ENCODE data around the gene SMOC2.
"Not testable (repeated sequence)": the region's sequence is repeated elsewhere in the genome, so short reads cannot be mapped to it uniquely, and the experiment has no call there.

SMOC2 gene

GRCh38 chr6:168609026-168609685, 168.2 kb downstream of the SMOC2 start:
- DNase-seq: no peak

GRCh38 chr6:168609914-168610490, 169.0 kb downstream of the SMOC2 start:
- no peak for DNase-seq

- not testable (repeated sequence) for DNase-seq
These were observed 170.0 kb downstream of the SMOC2 start for GRCh38 chr6:168610966-168611365.

- no peak for DNase-seq
These were observed 170.7 kb downstream of the SMOC2 start for GRCh38 chr6:168611691-168612090.

GRCh38 chr6:168612586-168612985, 171.6 kb downstream of the SMOC2 start:
- no peak for DNase-seq

- no peak for DNase-seq
These were observed 174.9 kb downstream of the SMOC2 start for GRCh38 chr6:168615837-168616236.

- no peak for DNase-seq
These were observed 176.1 kb downstream of the SMOC2 start for GRCh38 chr6:168616816-168617765.

GRCh38 chr6:168618546-168619315, 177.7 kb downstream of the SMOC2 start:
- no peak for DNase-seq

GRCh38 chr6:168619560-168620314, 178.8 kb downstream of the SMOC2 start:
- no peak for DNase-seq

- no peak for DNase-seq
These were observed 179.6 kb downstream of the SMOC2 start for GRCh38 chr6:168620578-168620977.

GRCh38 chr6:168623736-168624135, 182.8 kb downstream of the SMOC2 start:
- DNase-seq: no peak

- no peak for DNase-seq
These were observed 183.6 kb downstream of the SMOC2 start for GRCh38 chr6:168624540-168624939.

- DNase-seq: no peak
These were observed 184.0 kb downstream of the SMOC2 start for GRCh38 chr6:168624948-168625347.

GRCh38 chr6:168625602-168626001, 184.6 kb downstream of the SMOC2 start:
- no peak for DNase-seq

- DNase-seq: no peak
These were observed 185.1 kb downstream of the SMOC2 start for GRCh38 chr6:168626046-168626602.

- no peak for DNase-seq
These were observed 186.7 kb downstream of the SMOC2 start for GRCh38 chr6:168627506-168628175.

- DNase-seq: no peak
These were observed 187.2 kb downstream of the SMOC2 start for GRCh38 chr6:168628176-168628553.

- no peak for DNase-seq
These were observed 187.8 kb downstream of the SMOC2 start for GRCh38 chr6:168628732-168629245.

GRCh38 chr6:168631564-168631963, 190.6 kb downstream of the SMOC2 start:
- no peak for DNase-seq

GRCh38 chr6:168632694-168633093, 191.7 kb downstream of the SMOC2 start:
- DNase-seq: no peak
